ENCODE measurements around the gene PDE4D.

DNA sequence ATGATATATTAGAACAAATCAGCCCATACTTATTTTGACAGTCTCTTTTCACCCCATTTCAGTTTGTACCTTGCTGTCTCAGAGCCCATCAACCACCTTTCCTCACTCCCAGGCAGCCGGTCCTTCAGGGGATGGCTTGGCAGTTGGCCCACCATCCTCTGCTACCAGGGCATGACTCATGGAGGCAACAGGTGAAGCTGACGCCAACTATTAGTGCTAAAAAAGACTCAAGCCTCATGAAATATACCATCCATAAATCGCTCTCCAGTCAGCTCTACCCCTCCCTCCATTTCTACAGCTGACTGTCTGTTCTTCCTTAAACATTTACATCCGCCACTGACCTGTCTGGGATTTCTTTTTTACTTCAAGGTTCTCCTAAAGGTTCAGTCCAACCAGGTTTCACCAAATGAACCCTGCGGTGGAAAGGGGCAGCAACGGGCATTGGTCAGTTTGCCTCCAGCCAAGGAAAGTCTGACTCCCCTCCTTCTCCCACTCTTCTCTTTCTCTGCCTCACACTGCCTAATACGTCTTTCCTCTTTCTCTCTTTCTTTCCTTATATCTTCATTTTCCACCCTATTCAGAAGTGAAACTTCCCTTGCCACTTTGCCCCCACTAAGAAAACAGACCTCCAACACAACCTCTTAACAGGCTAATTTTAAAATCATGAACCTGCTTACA is 871.5 kb downstream of the PDE4D start:
- TF ChIP-seq, protein P1, sequence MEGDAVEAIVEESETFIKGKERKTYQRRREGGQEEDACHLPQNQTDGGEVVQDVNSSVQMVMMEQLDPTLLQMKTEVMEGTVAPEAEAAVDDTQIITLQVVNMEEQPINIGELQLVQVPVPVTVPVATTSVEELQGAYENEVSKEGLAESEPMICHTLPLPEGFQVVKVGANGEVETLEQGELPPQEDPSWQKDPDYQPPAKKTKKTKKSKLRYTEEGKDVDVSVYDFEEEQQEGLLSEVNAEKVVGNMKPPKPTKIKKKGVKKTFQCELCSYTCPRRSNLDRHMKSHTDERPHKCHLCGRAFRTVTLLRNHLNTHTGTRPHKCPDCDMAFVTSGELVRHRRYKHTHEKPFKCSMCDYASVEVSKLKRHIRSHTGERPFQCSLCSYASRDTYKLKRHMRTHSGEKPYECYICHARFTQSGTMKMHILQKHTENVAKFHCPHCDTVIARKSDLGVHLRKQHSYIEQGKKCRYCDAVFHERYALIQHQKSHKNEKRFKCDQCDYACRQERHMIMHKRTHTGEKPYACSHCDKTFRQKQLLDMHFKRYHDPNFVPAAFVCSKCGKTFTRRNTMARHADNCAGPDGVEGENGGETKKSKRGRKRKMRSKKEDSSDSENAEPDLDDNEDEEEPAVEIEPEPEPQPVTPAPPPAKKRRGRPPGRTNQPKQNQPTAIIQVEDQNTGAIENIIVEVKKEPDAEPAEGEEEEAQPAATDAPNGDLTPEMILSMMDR (conservative IDR thresholded peaks at IDR 0.05; ENCODE audit: low read depth, low read length), result no peak
- TF ChIP-seq EZH2 (IDR thresholded peaks at IDR 0.05; ENCODE audit: low read length, unreplicated experiment), result no peak
